Osteoblast (primary cell): Measurements from ENCODE around the gene NOXRED1. TPM values are rescaled to one million over a fixed set of nuclear protein-coding genes. Genes with fewer than 3 reads are reported as not detected.
"Not testable (repeated sequence)": the region's sequence is repeated elsewhere in the genome, so short reads cannot be mapped to it uniquely, and the experiment has no call there.

Experiments used
- DNase-seq: peaks from one replicate; pipeline ENCODE4 v3.0.0; 2011; ENCODE audit warnings: low spot score, mixed read lengths; ENCODE audit not compliant: insufficient read length; ENCODE audit errors: missing footprints
- H2AFZ ChIP-seq: 2 replicates; pipeline ENCODE4 v1.6.0; 2011; ENCODE audit warnings: mild to moderate bottlenecking, low read length
- H3K27ac ChIP-seq: 2 replicates; pipeline ENCODE4 v1.5.1; 2011; ENCODE audit warnings: mild to moderate bottlenecking, low read depth, low read length, moderate library complexity
- H3K27me3 ChIP-seq: 2 replicates; pipeline ENCODE4 v1.6.0; 2012; ENCODE audit warnings: mild to moderate bottlenecking, control low read depth, inconsistent platforms, low read length, moderate library complexity; ENCODE audit not compliant: insufficient read depth
- H3K36me3 ChIP-seq: 2 replicates; pipeline ENCODE4 v1.5.1; 2011; ENCODE audit warnings: mild to moderate bottlenecking, low read length, control low read depth, moderate library complexity; ENCODE audit not compliant: insufficient read depth
- H3K4me1 ChIP-seq: 2 replicates; pipeline ENCODE4 v1.5.1; 2011; ENCODE audit warnings: mild to moderate bottlenecking, low read length, control low read depth, moderate library complexity; ENCODE audit not compliant: insufficient read depth
- H3K4me2 ChIP-seq: 2 replicates; pipeline ENCODE4 v1.6.0; 2011; ENCODE audit warnings: mild to moderate bottlenecking, low read length; ENCODE audit not compliant: insufficient read depth
- H3K4me3 ChIP-seq: fragments of 200-600 bp; sonication (generic); 3 replicates; pipeline ENCODE4 v1.5.1; 2012; ENCODE audit warnings: mild to moderate bottlenecking, low read length, inconsistent platforms; ENCODE audit not compliant: insufficient read depth
- H3K79me2 ChIP-seq: 2 replicates; pipeline ENCODE4 v1.6.0; 2012; ENCODE audit warnings: mild to moderate bottlenecking, low read length, control low read depth, inconsistent platforms; ENCODE audit not compliant: insufficient read depth
- H3K9me3 ChIP-seq: 2 replicates; pipeline ENCODE4 v1.5.1; 2011; ENCODE audit warnings: low read depth, low read length, control low read depth
- H4K20me1 ChIP-seq: 2 replicates; pipeline ENCODE4 v1.6.0; 2012; ENCODE audit warnings: mild to moderate bottlenecking, low read length, control low read depth; ENCODE audit not compliant: insufficient read depth
- total RNA-seq: library from RNA; depleted of rRNA; stranded (reverse); fragments of >200 nt; gene quantifications from 2 replicates; pipeline ENCODE4 v1.2.3, GENCODE V29; 2012
- TF ChIP-seq, protein P1 (sequence below): IDR thresholded peaks from 2 replicates; pipeline ENCODE4 v1.5.1; 2011; ENCODE audit warnings: mild to moderate bottlenecking, low read depth, low read length, moderate library complexity; ENCODE audit errors: extremely low read depth

NOXRED1 gene
- total RNA-seq, 1 donor: 0.36 TPM

DNA sequence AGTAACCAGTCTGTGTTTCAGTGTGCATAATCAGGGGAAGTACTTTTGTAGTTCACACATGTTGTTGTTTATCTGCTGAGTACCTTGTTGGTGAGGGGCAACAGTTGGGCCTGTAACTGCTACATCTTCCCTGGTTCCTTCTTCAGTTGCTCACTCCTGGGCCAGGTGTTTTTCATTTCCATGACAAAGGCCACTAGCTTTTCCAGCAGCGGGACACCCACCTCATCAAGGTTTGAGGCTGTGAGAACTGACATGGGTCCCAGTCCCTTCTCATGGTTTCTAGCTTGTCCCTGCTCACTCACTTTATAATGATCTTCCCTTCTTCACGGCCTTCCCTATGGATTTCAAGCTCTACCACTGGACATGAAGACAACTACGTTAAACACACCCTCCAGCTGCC lies 1.5 kb upstream of the NOXRED1 start:
- H3K9me3 ChIP-seq: no peaks in the 10 kb centered on the region
- no peak for DNase-seq
- H3K79me2 ChIP-seq: no peaks in the 10 kb centered on the region
- H3K27ac ChIP-seq: no peak overlapping the region
- H3K4me2 ChIP-seq: no peak overlapping the region
- TF ChIP-seq, protein P1, sequence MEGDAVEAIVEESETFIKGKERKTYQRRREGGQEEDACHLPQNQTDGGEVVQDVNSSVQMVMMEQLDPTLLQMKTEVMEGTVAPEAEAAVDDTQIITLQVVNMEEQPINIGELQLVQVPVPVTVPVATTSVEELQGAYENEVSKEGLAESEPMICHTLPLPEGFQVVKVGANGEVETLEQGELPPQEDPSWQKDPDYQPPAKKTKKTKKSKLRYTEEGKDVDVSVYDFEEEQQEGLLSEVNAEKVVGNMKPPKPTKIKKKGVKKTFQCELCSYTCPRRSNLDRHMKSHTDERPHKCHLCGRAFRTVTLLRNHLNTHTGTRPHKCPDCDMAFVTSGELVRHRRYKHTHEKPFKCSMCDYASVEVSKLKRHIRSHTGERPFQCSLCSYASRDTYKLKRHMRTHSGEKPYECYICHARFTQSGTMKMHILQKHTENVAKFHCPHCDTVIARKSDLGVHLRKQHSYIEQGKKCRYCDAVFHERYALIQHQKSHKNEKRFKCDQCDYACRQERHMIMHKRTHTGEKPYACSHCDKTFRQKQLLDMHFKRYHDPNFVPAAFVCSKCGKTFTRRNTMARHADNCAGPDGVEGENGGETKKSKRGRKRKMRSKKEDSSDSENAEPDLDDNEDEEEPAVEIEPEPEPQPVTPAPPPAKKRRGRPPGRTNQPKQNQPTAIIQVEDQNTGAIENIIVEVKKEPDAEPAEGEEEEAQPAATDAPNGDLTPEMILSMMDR: no peak
- H3K4me1 ChIP-seq: no peaks in the 10 kb centered on the region
- no peak overlapping the region for H2AFZ ChIP-seq
- H4K20me1 ChIP-seq: no peaks in the 10 kb centered on the region
- no peak overlapping the region for H3K4me3 ChIP-seq
- peaks cover 68% of the 10 kb centered on the region for H3K36me3 ChIP-seq
- H3K27me3 ChIP-seq: no peaks in the 10 kb centered on the region

DNA sequence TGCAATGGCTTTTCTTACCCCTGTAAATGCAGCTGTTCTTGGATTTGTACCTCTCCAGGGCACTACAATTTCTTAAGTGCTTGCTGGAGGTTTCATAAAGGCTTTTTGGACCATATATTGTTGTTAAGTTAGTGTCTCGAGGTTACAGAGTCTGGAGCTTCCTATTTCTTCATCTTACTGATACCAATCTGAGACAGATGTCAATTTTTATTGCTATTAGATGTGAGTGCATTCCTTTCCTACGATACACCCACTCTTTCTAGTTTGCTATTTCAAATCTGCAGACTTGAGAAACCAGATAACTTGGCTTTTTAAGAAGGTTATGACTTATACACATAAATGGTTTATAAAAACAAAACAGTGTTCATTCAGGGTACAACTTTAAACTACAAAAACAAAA lies 2.1 kb downstream of the NOXRED1 start:
- Histone ChIP-seq H3K4me3 (no peak overlapping the region), H3K27ac (no peak overlapping the region), H3K9me3 (no peaks in the 10 kb centered on the region), H2AFZ (no peak overlapping the region), H3K27me3 (no peaks in the 10 kb centered on the region), H3K36me3 (peaks cover 32% of the 10 kb centered on the region), H3K4me2 (no peak overlapping the region), H3K4me1 (no peaks in the 10 kb centered on the region), H4K20me1 (no peaks in the 10 kb centered on the region), H3K79me2 (no peaks in the 10 kb centered on the region)
- DNase-seq: peak; percentile 58
- TF ChIP-seq, protein P1: no peak

DNA sequence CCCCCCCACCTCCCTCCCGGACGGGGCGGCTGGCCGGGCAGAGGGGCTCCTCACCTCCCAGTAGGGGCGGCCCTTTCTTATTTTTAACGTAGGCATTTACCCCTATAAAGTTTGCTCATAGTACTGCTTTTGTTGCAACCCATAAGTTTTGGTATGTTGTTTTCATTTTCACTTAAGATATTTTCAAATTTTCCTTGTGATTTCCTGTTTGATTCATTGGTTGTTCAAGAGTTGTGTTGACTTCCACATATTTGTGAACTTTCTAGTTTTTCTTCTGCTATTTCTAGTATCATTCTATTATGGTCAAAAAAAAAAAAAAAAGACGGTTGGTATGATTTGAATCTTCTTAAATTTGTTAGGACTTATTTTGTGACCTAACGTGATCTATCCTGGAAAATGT lies 6.5 kb downstream of the NOXRED1 start:
- no peak overlapping the region for H3K4me3 ChIP-seq
- no peak for DNase-seq
- no peaks in the 10 kb centered on the region for H3K79me2 ChIP-seq
- no peaks in the 10 kb centered on the region for H3K27me3 ChIP-seq
- no peaks in the 10 kb centered on the region for H3K4me1 ChIP-seq
- H2AFZ ChIP-seq: no peak overlapping the region
- no peaks in the 10 kb centered on the region for H3K9me3 ChIP-seq
- H3K4me2 ChIP-seq: no peak overlapping the region
- no peak overlapping the region for H3K27ac ChIP-seq
- no peaks in the 10 kb centered on the region for H4K20me1 ChIP-seq
- no peaks in the 10 kb centered on the region for H3K36me3 ChIP-seq
- TF ChIP-seq, protein P1: no peak

DNA sequence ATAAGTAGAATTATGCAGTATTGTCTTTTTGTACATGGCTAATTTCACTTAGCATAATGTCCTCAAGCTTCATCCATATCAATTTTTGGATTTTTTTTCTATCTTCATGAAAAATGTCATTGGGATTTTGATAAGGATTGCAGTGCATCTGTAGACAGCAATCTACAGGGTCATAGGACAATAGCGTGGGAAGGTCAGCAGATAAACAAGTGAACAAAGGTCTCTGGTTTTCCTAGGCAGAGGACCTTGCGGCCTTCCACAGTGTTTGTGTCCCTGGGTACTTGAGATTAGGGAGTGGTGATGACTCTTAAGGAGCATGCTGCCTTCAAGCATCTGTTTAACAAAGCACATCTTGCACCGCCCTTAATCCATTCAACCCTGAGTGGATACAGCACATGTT lies 7.2 kb downstream of the NOXRED1 start:
- not testable (repeated sequence) for H3K27ac ChIP-seq, H4K20me1 ChIP-seq, H3K9me3 ChIP-seq, H3K4me3 ChIP-seq, DNase-seq, H3K79me2 ChIP-seq, H2AFZ ChIP-seq, H3K27me3 ChIP-seq, H3K4me1 ChIP-seq, H3K4me2 ChIP-seq, H3K36me3 ChIP-seq

DNA sequence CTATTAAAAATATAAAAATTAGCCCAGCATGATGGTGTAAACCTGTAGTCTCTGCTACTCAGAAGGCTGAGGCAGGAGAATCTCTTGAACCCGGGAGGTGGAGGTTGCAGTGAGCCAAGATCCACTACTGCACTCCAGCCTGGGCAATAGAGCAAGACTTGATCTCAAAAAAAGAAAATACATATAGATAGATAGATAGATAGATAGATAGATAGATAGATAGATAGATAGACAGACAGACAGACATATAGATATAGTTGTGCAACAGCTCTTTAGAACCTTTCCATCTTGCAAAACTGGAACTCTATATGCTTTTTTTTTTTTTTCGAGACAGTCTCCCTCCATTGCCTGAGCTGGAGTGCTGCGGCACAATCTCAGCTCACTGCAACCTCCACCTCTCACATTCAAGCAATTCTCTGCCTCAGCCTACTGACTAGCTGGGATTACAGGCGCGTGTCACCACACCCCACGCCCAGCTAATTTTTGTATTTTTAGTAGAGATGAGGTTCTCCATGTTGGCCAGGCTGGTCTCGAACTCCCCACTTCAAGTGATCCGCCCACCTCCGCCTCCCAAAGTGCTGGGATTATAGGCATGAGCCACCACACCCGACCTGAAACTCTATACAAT lies 7.8 kb downstream of the NOXRED1 start:
- H3K79me2 ChIP-seq, H3K27me3 ChIP-seq, H4K20me1 ChIP-seq, H3K4me3 ChIP-seq, H2AFZ ChIP-seq, H3K4me2 ChIP-seq, H3K27ac ChIP-seq, H3K9me3 ChIP-seq, DNase-seq, H3K36me3 ChIP-seq, H3K4me1 ChIP-seq: not testable (repeated sequence)
